WTC11 (cell line): ENCODE measurements around the gene DERA. TPM values are rescaled to one million over a fixed set of nuclear protein-coding genes. Genes with fewer than 3 reads are reported as not detected.
A peak's percentile ranks its signal among the peaks of the same experiment; 100 is the strongest.

ENCODE experiments used
- CBFB ChIP-seq: sonication (generic); formaldehyde crosslinking; IDR thresholded peaks from 2 replicates; pipeline ENCODE4 v1.8.1; 2022; ENCODE audit warnings: mild to moderate bottlenecking, low read depth, missing genetic modification reagents
- CREM ChIP-seq: sonication (generic); formaldehyde crosslinking; IDR thresholded peaks from 2 replicates; pipeline ENCODE4 v1.8.1; 2022; ENCODE audit warnings: mild to moderate bottlenecking, missing genetic modification reagents, moderate library complexity
- ETV6 ChIP-seq: sonication (generic); formaldehyde crosslinking; IDR thresholded peaks from 2 replicates; pipeline ENCODE4 v1.8.1; 2022; ENCODE audit warnings: mild to moderate bottlenecking, missing genetic modification reagents
- FOXK1 ChIP-seq: sonication (generic); formaldehyde crosslinking; IDR thresholded peaks from 2 replicates; pipeline ENCODE4 v1.8.0; 2022; ENCODE audit warnings: mild to moderate bottlenecking, moderate library complexity, missing genetic modification reagents
- GABPB1 ChIP-seq: sonication (generic); formaldehyde crosslinking; IDR thresholded peaks from 2 replicates; pipeline ENCODE4 v1.8.1; 2023; ENCODE audit warnings: mild to moderate bottlenecking, missing genetic modification reagents
- HMGA2 ChIP-seq: fragments of 250-450 bp; sonication (Bioruptor Pico); IDR thresholded peaks from 2 replicates; pipeline ENCODE4 v1.4.0; 2021; ENCODE audit warnings: mild to moderate bottlenecking, moderate library complexity
- JAZF1 ChIP-seq: fragments of 250-450 bp; sonication (Bioruptor Pico); IDR thresholded peaks from 2 replicates; pipeline ENCODE4 v1.9.0; 2021; ENCODE audit warnings: moderate library complexity, mild to moderate bottlenecking, inconsistent platforms
- NR2C2 ChIP-seq: sonication (generic); formaldehyde crosslinking; IDR thresholded peaks from 2 replicates; pipeline ENCODE4 v1.8.0; 2022; ENCODE audit warnings: mild to moderate bottlenecking, missing genetic modification reagents
- SMAD3 ChIP-seq: sonication (generic); formaldehyde crosslinking; IDR thresholded peaks from 2 replicates; pipeline ENCODE4 v1.8.0; 2022; ENCODE audit warnings: missing genetic modification reagents, mild to moderate bottlenecking, borderline replicate concordance
- ZNF232 ChIP-seq: sonication (generic); formaldehyde crosslinking; IDR thresholded peaks from 2 replicates; pipeline ENCODE4 v1.8.0; 2022; ENCODE audit warnings: mild to moderate bottlenecking, missing genetic modification reagents
- ZNF317 ChIP-seq: sonication (generic); formaldehyde crosslinking; IDR thresholded peaks from 2 replicates; pipeline ENCODE4 v1.8.1; 2023; ENCODE audit warnings: low read depth, mild to moderate bottlenecking, moderate library complexity, missing genetic modification reagents, borderline replicate concordance
- total RNA-seq: library from RNA; stranded (reverse); gene quantifications from 3 replicates; pipeline ENCODE4 v1.2.3, GENCODE V29; 2021
- TF ChIP-seq, protein P1 (sequence below): sonication (generic); formaldehyde crosslinking; IDR thresholded peaks from 2 replicates; pipeline ENCODE4 v1.8.1; 2022; ENCODE audit warnings: mild to moderate bottlenecking, moderate library complexity, missing genetic modification reagents
- TF ChIP-seq, protein P2 (sequence below): fragments of 250-450 bp; sonication (Bioruptor Pico); IDR thresholded peaks from 2 replicates; pipeline ENCODE4 v1.9.0; 2021; ENCODE audit warnings: moderate library complexity, mild to moderate bottlenecking, inconsistent platforms, borderline replicate concordance
- TF ChIP-seq, protein P3 (sequence below): fragments of 250-450 bp; sonication (Bioruptor Pico); IDR thresholded peaks from 2 replicates; pipeline ENCODE4 v2.1.2; 2022; ENCODE audit warnings: mild to moderate bottlenecking, moderate library complexity
- TF ChIP-seq, protein P4 (sequence below): fragments of 250-450 bp; sonication (Bioruptor Pico); IDR thresholded peaks from 2 replicates; pipeline ENCODE4 v1.9.0; 2021; ENCODE audit warnings: mild to moderate bottlenecking, borderline replicate concordance
- TF ChIP-seq, protein P5 (sequence below): fragments of 250-450 bp; sonication (Bioruptor Pico); conservative IDR thresholded peaks from 2 replicates; pipeline ENCODE4 v1.9.0; 2021; ENCODE audit warnings: mild to moderate bottlenecking
- TF ChIP-seq, protein P6 (sequence below): sonication (generic); formaldehyde crosslinking; IDR thresholded peaks from 2 replicates; pipeline ENCODE4 v1.8.0; 2022; ENCODE audit warnings: mild to moderate bottlenecking, missing genetic modification reagents
- TF ChIP-seq, protein P7 (sequence below): fragments of 200-600 bp; IDR thresholded peaks from 2 replicates; pipeline ENCODE4 v1.8.0; 2022; ENCODE audit warnings: antibody characterized with exemption
- TF ChIP-seq, protein P8 (sequence below): sonication (generic); formaldehyde crosslinking; conservative IDR thresholded peaks from 2 replicates; pipeline ENCODE4 v1.8.1; 2023; ENCODE audit warnings: mild to moderate bottlenecking, low read depth, missing genetic modification reagents, moderate library complexity
- TF ChIP-seq, protein P9 (sequence below): sonication (generic); formaldehyde crosslinking; IDR thresholded peaks from 2 replicates; pipeline ENCODE4 v1.8.1; 2022; ENCODE audit warnings: mild to moderate bottlenecking, missing genetic modification reagents, moderate library complexity, borderline replicate concordance

Gene DERA
- total RNA-seq, 1 experiment from 2014 or later = 22.4 TPM

DNA sequence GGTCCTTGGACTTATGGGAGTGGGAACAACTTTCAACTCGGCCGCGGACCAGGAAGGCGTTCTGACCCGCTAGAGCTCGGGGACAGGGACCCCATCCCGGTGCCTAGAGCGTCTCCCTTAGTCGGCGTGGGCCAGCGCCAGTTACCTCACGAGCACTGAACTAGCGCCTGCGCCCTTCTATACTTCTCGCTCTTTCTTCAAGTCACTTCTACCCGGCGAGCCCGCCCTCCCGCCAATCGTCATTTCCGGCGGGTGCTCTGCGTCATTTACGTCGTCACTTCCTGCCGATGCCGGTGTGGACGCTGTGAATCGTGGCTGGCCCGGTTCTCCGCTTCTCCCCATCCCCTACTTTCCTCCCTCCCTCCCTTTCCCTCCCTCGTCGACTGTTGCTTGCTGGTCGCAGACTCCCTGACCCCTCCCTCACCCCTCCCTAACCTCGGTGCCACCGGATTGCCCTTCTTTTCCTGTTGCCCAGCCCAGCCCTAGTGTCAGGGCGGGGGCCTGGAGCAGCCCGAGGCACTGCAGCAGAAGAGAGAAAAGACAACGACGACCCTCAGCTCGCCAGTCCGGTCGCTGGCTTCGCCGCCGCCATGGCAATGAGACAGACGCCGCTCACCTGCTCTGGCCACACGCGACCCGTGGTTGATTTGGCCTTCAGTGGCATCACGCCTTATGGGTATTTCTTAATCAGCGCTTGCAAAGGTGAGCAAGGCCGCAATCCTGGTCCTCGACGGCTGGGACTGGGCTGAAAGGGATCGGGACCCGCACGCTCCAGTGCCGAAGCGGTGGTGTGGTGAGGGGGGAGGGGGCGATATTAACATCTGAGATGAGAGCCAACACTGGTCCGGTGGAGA is 28.8 kb upstream of the DERA start, which contains the start of gene STRAP (continued):
- TF ChIP-seq, protein P1, sequence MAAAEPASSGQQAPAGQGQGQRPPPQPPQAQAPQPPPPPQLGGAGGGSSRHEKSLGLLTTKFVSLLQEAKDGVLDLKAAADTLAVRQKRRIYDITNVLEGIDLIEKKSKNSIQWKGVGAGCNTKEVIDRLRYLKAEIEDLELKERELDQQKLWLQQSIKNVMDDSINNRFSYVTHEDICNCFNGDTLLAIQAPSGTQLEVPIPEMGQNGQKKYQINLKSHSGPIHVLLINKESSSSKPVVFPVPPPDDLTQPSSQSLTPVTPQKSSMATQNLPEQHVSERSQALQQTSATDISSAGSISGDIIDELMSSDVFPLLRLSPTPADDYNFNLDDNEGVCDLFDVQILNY (CRISPR knock-in tag) = no peak
- TF ChIP-seq CREM (CRISPR knock-in tag) (peak; percentile 96), FOXK1 (CRISPR knock-in tag) (peak; percentile 69), SMAD3 (CRISPR knock-in tag) (0 out of 2 replicates have a peak, but pooled peaks have one; percentile 8), GABPB1 (CRISPR knock-in tag) (peak; percentile 16; the same call in 1 of the 2 replicates), NR2C2 (CRISPR knock-in tag) (no peak), ETV6 (peak; percentile 89), ZNF317 (CRISPR knock-in tag) (0 out of 2 replicates have a peak, but pooled peaks have one; percentile 33), CBFB (no peak), ZNF232 (CRISPR knock-in tag) (no peak), JAZF1 (no peak), HMGA2 (CRISPR knock-in tag) (no peak)
- TF ChIP-seq, protein P2, sequence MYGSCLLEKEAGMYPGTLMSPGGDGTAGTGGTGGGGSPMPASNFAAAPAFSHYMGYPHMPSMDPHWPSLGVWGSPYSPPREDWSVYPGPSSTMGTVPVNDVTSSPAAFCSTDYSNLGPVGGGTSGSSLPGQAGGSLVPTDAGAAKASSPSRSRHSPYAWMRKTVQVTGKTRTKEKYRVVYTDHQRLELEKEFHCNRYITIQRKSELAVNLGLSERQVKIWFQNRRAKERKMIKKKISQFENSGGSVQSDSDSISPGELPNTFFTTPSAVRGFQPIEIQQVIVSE = no peak
- TF ChIP-seq, protein P3, sequence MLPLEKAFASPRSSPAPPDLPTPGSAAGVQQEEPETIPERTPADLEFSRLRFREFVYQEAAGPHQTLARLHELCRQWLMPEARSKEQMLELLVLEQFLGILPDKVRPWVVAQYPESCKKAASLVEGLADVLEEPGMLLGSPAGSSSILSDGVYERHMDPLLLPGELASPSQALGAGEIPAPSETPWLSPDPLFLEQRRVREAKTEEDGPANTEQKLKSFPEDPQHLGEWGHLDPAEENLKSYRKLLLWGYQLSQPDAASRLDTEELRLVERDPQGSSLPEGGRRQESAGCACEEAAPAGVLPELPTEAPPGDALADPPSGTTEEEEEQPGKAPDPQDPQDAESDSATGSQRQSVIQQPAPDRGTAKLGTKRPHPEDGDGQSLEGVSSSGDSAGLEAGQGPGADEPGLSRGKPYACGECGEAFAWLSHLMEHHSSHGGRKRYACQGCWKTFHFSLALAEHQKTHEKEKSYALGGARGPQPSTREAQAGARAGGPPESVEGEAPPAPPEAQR = no peak
- TF ChIP-seq, protein P4, sequence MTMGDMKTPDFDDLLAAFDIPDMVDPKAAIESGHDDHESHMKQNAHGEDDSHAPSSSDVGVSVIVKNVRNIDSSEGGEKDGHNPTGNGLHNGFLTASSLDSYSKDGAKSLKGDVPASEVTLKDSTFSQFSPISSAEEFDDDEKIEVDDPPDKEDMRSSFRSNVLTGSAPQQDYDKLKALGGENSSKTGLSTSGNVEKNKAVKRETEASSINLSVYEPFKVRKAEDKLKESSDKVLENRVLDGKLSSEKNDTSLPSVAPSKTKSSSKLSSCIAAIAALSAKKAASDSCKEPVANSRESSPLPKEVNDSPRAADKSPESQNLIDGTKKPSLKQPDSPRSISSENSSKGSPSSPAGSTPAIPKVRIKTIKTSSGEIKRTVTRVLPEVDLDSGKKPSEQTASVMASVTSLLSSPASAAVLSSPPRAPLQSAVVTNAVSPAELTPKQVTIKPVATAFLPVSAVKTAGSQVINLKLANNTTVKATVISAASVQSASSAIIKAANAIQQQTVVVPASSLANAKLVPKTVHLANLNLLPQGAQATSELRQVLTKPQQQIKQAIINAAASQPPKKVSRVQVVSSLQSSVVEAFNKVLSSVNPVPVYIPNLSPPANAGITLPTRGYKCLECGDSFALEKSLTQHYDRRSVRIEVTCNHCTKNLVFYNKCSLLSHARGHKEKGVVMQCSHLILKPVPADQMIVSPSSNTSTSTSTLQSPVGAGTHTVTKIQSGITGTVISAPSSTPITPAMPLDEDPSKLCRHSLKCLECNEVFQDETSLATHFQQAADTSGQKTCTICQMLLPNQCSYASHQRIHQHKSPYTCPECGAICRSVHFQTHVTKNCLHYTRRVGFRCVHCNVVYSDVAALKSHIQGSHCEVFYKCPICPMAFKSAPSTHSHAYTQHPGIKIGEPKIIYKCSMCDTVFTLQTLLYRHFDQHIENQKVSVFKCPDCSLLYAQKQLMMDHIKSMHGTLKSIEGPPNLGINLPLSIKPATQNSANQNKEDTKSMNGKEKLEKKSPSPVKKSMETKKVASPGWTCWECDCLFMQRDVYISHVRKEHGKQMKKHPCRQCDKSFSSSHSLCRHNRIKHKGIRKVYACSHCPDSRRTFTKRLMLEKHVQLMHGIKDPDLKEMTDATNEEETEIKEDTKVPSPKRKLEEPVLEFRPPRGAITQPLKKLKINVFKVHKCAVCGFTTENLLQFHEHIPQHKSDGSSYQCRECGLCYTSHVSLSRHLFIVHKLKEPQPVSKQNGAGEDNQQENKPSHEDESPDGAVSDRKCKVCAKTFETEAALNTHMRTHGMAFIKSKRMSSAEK (CRISPR knock-in tag) = no peak
- TF ChIP-seq, protein P5, sequence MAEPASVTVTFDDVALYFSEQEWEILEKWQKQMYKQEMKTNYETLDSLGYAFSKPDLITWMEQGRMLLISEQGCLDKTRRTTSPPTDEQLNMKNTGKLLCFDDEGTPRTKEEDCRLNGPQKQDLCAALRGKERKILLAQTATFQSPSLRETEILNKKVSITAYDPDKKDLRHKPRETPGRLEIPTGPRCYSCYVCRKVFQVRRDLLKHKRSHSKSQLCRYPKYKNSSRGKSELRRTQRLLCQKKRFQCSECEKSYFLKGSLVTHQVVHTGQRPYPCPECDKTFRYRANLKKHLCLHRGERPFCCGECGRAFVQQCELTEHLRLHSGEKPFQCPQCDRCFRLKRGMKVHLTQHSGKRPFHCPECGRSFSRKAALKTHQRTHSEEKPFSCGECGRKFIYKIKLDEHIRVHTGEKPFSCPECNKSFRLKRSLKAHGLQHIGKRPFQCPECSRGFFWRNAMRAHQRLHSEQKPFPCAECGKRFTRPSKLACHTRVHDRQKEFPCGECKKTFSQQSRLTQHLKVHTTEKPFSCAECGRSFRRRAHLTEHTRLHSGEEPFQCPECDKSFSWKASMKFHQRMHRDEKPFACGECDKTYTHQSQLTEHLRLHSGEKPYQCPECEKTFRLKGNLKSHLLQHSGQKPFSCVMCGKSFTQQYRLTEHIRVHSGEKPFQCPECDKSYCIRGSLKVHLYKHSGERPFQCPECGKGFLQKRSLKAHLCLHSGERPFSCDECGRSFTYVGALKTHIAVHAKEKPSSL (CRISPR knock-in tag) = no peak
- TF ChIP-seq, protein P6, sequence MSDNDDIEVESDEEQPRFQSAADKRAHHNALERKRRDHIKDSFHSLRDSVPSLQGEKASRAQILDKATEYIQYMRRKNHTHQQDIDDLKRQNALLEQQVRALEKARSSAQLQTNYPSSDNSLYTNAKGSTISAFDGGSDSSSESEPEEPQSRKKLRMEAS = peak; percentile 81
- TF ChIP-seq, protein P7, sequence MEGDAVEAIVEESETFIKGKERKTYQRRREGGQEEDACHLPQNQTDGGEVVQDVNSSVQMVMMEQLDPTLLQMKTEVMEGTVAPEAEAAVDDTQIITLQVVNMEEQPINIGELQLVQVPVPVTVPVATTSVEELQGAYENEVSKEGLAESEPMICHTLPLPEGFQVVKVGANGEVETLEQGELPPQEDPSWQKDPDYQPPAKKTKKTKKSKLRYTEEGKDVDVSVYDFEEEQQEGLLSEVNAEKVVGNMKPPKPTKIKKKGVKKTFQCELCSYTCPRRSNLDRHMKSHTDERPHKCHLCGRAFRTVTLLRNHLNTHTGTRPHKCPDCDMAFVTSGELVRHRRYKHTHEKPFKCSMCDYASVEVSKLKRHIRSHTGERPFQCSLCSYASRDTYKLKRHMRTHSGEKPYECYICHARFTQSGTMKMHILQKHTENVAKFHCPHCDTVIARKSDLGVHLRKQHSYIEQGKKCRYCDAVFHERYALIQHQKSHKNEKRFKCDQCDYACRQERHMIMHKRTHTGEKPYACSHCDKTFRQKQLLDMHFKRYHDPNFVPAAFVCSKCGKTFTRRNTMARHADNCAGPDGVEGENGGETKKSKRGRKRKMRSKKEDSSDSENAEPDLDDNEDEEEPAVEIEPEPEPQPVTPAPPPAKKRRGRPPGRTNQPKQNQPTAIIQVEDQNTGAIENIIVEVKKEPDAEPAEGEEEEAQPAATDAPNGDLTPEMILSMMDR = no peak
- TF ChIP-seq, protein P8, sequence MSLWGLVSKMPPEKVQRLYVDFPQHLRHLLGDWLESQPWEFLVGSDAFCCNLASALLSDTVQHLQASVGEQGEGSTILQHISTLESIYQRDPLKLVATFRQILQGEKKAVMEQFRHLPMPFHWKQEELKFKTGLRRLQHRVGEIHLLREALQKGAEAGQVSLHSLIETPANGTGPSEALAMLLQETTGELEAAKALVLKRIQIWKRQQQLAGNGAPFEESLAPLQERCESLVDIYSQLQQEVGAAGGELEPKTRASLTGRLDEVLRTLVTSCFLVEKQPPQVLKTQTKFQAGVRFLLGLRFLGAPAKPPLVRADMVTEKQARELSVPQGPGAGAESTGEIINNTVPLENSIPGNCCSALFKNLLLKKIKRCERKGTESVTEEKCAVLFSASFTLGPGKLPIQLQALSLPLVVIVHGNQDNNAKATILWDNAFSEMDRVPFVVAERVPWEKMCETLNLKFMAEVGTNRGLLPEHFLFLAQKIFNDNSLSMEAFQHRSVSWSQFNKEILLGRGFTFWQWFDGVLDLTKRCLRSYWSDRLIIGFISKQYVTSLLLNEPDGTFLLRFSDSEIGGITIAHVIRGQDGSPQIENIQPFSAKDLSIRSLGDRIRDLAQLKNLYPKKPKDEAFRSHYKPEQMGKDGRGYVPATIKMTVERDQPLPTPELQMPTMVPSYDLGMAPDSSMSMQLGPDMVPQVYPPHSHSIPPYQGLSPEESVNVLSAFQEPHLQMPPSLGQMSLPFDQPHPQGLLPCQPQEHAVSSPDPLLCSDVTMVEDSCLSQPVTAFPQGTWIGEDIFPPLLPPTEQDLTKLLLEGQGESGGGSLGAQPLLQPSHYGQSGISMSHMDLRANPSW = no peak
- TF ChIP-seq, protein P9, sequence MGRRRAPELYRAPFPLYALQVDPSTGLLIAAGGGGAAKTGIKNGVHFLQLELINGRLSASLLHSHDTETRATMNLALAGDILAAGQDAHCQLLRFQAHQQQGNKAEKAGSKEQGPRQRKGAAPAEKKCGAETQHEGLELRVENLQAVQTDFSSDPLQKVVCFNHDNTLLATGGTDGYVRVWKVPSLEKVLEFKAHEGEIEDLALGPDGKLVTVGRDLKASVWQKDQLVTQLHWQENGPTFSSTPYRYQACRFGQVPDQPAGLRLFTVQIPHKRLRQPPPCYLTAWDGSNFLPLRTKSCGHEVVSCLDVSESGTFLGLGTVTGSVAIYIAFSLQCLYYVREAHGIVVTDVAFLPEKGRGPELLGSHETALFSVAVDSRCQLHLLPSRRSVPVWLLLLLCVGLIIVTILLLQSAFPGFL (CRISPR knock-in tag) = no peak
